ENCODE results near the gene ZDHHC5.

DNA sequence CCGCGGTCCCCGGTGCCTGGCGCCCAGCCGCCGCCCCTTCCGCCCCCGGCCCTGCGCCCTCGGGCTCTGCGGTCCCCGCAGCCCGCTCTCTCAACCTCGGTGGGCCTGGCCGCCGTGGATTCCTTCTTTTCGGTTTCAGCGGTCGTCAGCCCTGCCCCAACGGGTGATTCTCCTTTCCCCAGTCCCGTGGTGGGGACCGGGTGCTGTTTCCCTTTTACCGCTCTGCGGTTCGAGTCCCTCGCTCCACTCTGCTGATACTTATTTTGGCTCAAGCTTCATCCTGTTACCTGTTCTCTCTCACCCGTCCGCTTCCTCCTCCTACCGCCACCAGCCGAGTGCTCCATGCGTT is 494 bp downstream of the ZDHHC5 start:
- TF ChIP-seq POLR2A (IDR thresholded peaks at IDR 0.05): no peak
- TF ChIP-seq, protein P1, sequence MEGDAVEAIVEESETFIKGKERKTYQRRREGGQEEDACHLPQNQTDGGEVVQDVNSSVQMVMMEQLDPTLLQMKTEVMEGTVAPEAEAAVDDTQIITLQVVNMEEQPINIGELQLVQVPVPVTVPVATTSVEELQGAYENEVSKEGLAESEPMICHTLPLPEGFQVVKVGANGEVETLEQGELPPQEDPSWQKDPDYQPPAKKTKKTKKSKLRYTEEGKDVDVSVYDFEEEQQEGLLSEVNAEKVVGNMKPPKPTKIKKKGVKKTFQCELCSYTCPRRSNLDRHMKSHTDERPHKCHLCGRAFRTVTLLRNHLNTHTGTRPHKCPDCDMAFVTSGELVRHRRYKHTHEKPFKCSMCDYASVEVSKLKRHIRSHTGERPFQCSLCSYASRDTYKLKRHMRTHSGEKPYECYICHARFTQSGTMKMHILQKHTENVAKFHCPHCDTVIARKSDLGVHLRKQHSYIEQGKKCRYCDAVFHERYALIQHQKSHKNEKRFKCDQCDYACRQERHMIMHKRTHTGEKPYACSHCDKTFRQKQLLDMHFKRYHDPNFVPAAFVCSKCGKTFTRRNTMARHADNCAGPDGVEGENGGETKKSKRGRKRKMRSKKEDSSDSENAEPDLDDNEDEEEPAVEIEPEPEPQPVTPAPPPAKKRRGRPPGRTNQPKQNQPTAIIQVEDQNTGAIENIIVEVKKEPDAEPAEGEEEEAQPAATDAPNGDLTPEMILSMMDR (IDR thresholded peaks at IDR 0.05): no peak
